HepG2 (cell line): ENCODE results near the gene TMEM217. TPM values are rescaled to one million over a fixed set of nuclear protein-coding genes. Genes with fewer than 3 reads are reported as not detected.

Source experiments
- ATF2 ChIP-seq: sonication (generic); formaldehyde crosslinking; IDR thresholded peaks from 2 replicates; pipeline ENCODE4 v1.4.0; 2020; ENCODE audit warnings: missing genetic modification reagents
- ATF7-NPFF ChIP-seq: sonication (generic); formaldehyde crosslinking; IDR thresholded peaks from 2 replicates; pipeline ENCODE4 v1.8.1; 2023; ENCODE audit warnings: mild to moderate bottlenecking, low read depth, missing genetic modification reagents, moderate library complexity
- ESRRA ChIP-seq: sonication (generic); formaldehyde crosslinking; IDR thresholded peaks from 2 replicates; pipeline ENCODE4 v1.5.1; 2020; ENCODE audit warnings: mild to moderate bottlenecking, low read depth, missing genetic modification reagents
- ETV5 ChIP-seq: IDR thresholded peaks from 2 replicates; pipeline ENCODE4 v1.6.1; 2018; ENCODE audit warnings: missing biosample characterization, missing genetic modification reagents, inconsistent platforms, borderline replicate concordance
- FOXO1 ChIP-seq: sonication (generic); formaldehyde crosslinking; IDR thresholded peaks from 2 replicates; pipeline ENCODE4 v1.4.0; 2020; ENCODE audit warnings: missing genetic modification reagents
- HCFC1 ChIP-seq: fragments of 150-350 bp; IDR thresholded peaks from 2 replicates; pipeline ENCODE4 v1.6.1; 2014; ENCODE audit warnings: low read depth, low read length
- ISL2 ChIP-seq: sonication (generic); formaldehyde crosslinking; IDR thresholded peaks from 2 replicates; pipeline ENCODE4 v1.5.0; 2020; ENCODE audit warnings: missing genetic modification reagents
- LBX2 ChIP-seq: sonication (generic); formaldehyde crosslinking; IDR thresholded peaks from 2 replicates; pipeline ENCODE4 v1.5.0; 2020; ENCODE audit warnings: missing genetic modification reagents, mild to moderate bottlenecking, borderline replicate concordance
- NR0B2 ChIP-seq: sonication (generic); formaldehyde crosslinking; IDR thresholded peaks from 2 replicates; pipeline ENCODE4 v1.4.0; 2020; ENCODE audit warnings: mild to moderate bottlenecking, missing genetic modification reagents
- NR3C1 ChIP-seq: sonication (generic); formaldehyde crosslinking; IDR thresholded peaks from 2 replicates; pipeline ENCODE4 v1.4.0; 2020; ENCODE audit warnings: missing genetic modification reagents
- SALL2 ChIP-seq: sonication (generic); formaldehyde crosslinking; IDR thresholded peaks from 2 replicates; pipeline ENCODE4 v1.8.1; 2023; ENCODE audit warnings: mild to moderate bottlenecking, missing genetic modification reagents, inconsistent platforms
- TFAP4 ChIP-seq: sonication (generic); IDR thresholded peaks from 2 replicates; pipeline ENCODE4 v1.6.1; 2016; ENCODE audit warnings: low read depth, borderline replicate concordance
- TMF1 ChIP-seq: sonication (generic); formaldehyde crosslinking; IDR thresholded peaks from 2 replicates; pipeline ENCODE4 v1.8.1; 2022; ENCODE audit warnings: low read depth, missing genetic modification reagents
- ZHX2 ChIP-seq, 2 experiments: sonication (generic) in 1 of 2; formaldehyde crosslinking in 1 of 2; IDR thresholded peaks; 2 replicates each; pipeline versions ENCODE4 v1.6.1 to v1.9.0; 2014 to 2022; ENCODE audit warnings: antibody characterized with exemption in 1 of 2, borderline replicate concordance in 1 of 2, inconsistent platforms in 1 of 2, low read depth in 1 of 2, missing genetic modification reagents in 1 of 2
- ZNF160 ChIP-seq: sonication (generic); formaldehyde crosslinking; IDR thresholded peaks from 2 replicates; pipeline ENCODE4 v1.8.0; 2022; ENCODE audit warnings: mild to moderate bottlenecking, inconsistent platforms, missing genetic modification reagents
- ZNF260 ChIP-seq: sonication (generic); formaldehyde crosslinking; IDR thresholded peaks from 2 replicates; pipeline ENCODE4 v1.4.0; 2020; ENCODE audit warnings: missing genetic modification reagents, low read depth, mild to moderate bottlenecking, borderline replicate concordance
- ZNF329 ChIP-seq: sonication (generic); formaldehyde crosslinking; IDR thresholded peaks from 2 replicates; pipeline ENCODE4 v1.9.0; 2021; ENCODE audit warnings: low read depth, mild to moderate bottlenecking, missing genetic modification reagents
- ZNF382 ChIP-seq: sonication (generic); formaldehyde crosslinking; IDR thresholded peaks from 2 replicates; pipeline ENCODE4 v1.5.0; 2020; ENCODE audit warnings: missing genetic modification reagents, mild to moderate bottlenecking, borderline replicate concordance
- ZNF543 ChIP-seq: sonication (generic); formaldehyde crosslinking; IDR thresholded peaks from 2 replicates; pipeline ENCODE4 v1.4.0; 2020; ENCODE audit warnings: mild to moderate bottlenecking, missing genetic modification reagents
- polyA plus RNA-seq, 8 experiments: library from polyadenylated mRNA; depleted of rRNA in 3 of 8; stranded (reverse) in 7 of 8; unstranded in 1 of 8; fragments of >200 nt; fragmentation: Illumina TruSeq in 4 of 8; extraction: Trizol in 4 of 8; gene quantifications; 2 replicates each; pipeline versions ENCODE4 v1.2.1 to v1.2.3, GENCODE V29; 2011 to 2016; ENCODE audit warnings: low read depth in 4 of 8, missing spikeins in 1 of 8, mixed read lengths in 1 of 8; ENCODE audit not compliant: insufficient read depth in 1 of 8
- total RNA-seq, 5 experiments: library from RNA; depleted of rRNA; stranded (reverse); fragments of >200 nt; fragmentation: Illumina TruSeq; extraction: Trizol; gene quantifications; 2 replicates each; pipeline ENCODE4 v1.2.3, GENCODE V29; 2016; ENCODE audit warnings: low read depth in 1 of 5

Gene TMEM217
- total and polyA plus RNA-seq, 2 of the 13 experiments (the other 11 are each of a cell fraction or from before 2014, with no cell fraction given), result 2.3 to 3.4 TPM

GRCh38 chr6:37170273-37171200 is 87.4 kb downstream of the TMEM217 start (continued):
- no peak for TF ChIP-seq ZHX2 (IDR thresholded peaks at IDR 0.05; ENCODE audit: low read depth)
- no peak; the same call in none of the 2 replicates for TF ChIP-seq ZHX2 (CRISPR knock-in tag; IDR thresholded peaks at IDR 0.05; ENCODE audit: borderline replicate concordance)
- no peak for TF ChIP-seq ISL2
- TF ChIP-seq ETV5, result no peak
- no peak for TF ChIP-seq HCFC1
- TF ChIP-seq SALL2 (CRISPR knock-in tag), result no peak; the same call in 1 of the 2 replicates
- no peak for TF ChIP-seq NR0B2 (CRISPR knock-in tag)
- TF ChIP-seq ATF7-NPFF (CRISPR knock-in tag), result peak; percentile 57
- TF ChIP-seq FOXO1 (CRISPR knock-in tag), result no peak; the same call in 1 of the 2 replicates
- peak; percentile 6; the same call in 1 of the 2 replicates for TF ChIP-seq LBX2 (CRISPR knock-in tag)
- TF ChIP-seq ESRRA (CRISPR knock-in tag), result no peak
- TF ChIP-seq TFAP4, result no peak
- no peak for TF ChIP-seq NR3C1 (CRISPR knock-in tag)
- TF ChIP-seq ZNF329 (CRISPR knock-in tag), result peak; percentile 19; the same call in 1 of the 2 replicates
- no peak for TF ChIP-seq ZNF160 (CRISPR knock-in tag)
- no peak; the same call in 1 of the 2 replicates for TF ChIP-seq ATF2 (CRISPR knock-in tag)
- TF ChIP-seq TMF1, result no peak
- TF ChIP-seq ZNF260 (CRISPR knock-in tag), result no peak
- no peak for TF ChIP-seq ZNF382
- TF ChIP-seq ZNF543 (CRISPR knock-in tag), result peak; percentile 74
